GM19099 (cell line): Measurements from ENCODE around the gene CCDC183.

Experiments
- POLR2A ChIP-seq: IDR thresholded peaks from 3 replicates; pipeline ENCODE4 v1.6.1; 2011; ENCODE audit warnings: low read depth; ENCODE audit not compliant: insufficient read length; ENCODE audit errors: extremely low read depth

The CCDC183 gene

GRCh38 chr9:136857166-136857565, 61.0 kb downstream of the CCDC183 start:
- no peak for TF ChIP-seq POLR2A
